HG03064 (cell line): ENCODE results near the gene TIAM2.

Experiments used
- ATAC-seq: cut with Tn5 transposase; IDR thresholded peaks from one replicate; pipeline ENCODE4 v1.9.1; 2021; ENCODE audit warnings: low read depth; ENCODE audit not compliant: unreplicated experiment

The TIAM2 gene

GRCh38 chr6:155054491-155055250 is 59.6 kb downstream of the TIAM2 start:
- no peak for ATAC-seq

GRCh38 chr6:155055729-155056128 is 60.6 kb downstream of the TIAM2 start:
- ATAC-seq = no peak

- ATAC-seq = no peak
These were observed 61.6 kb downstream of the TIAM2 start for GRCh38 chr6:155056756-155057155.

DNA sequence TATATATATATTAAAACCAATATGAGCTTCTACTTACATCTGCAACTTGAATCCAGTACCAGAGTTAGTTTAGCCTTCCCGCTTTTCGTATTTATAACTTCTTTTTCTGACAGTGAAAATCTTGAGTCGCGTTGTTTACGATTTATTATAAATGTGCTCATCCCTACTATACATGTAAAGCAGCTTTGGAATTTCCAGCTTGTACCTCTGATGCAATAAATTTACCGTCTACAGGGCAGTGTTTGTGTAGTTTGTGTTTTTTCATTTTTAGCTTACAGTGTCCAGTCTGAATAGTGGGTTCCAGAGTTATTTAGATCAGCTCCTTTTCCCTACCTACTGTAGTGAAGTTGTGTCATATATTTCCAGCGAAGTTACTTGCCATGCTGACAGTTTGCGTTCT is 66.3 kb downstream of the TIAM2 start:
- no peak for ATAC-seq

GRCh38 chr6:155062866-155063341 is 67.8 kb downstream of the TIAM2 start:
- ATAC-seq = no peak

DNA sequence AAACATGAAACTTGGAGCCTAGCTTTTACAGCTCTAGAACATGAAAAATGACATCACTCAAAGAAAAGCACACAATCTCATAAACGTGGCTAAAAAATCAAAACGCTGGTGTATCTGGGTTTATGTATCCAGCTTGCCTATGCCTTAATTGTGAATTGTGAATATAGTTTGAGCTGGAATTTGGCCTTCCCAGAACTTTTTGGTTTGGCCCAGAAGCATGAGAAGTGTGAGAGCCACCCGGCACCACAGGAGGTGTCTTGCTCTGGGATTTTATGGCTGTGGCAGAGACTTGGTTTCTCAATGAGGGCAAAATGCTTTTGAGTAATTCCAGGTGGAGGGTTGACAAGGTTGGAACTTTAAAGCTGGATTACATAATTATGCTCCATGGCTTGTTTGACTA is 69.2 kb downstream of the TIAM2 start:
- ATAC-seq = no peak

DNA sequence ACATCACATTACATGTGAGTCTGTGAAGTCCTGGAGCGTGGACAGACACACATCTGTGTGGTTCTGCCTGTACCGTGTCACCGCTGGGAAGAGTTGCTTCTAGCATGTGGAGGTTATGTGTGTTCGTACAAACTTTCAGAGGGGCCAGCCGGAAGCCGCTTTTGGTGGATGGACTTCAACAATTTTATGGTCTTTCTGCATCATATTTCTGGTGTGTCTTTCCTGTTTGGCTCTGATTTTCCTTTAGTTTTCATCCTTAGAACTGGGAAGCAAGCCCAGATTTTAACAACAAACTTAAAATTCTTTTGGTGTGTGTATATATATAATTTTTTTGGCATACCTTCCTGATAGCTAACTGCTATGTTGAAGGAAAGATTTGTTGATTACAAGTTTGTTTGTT is 71.2 kb downstream of the TIAM2 start:
- no peak for ATAC-seq

DNA sequence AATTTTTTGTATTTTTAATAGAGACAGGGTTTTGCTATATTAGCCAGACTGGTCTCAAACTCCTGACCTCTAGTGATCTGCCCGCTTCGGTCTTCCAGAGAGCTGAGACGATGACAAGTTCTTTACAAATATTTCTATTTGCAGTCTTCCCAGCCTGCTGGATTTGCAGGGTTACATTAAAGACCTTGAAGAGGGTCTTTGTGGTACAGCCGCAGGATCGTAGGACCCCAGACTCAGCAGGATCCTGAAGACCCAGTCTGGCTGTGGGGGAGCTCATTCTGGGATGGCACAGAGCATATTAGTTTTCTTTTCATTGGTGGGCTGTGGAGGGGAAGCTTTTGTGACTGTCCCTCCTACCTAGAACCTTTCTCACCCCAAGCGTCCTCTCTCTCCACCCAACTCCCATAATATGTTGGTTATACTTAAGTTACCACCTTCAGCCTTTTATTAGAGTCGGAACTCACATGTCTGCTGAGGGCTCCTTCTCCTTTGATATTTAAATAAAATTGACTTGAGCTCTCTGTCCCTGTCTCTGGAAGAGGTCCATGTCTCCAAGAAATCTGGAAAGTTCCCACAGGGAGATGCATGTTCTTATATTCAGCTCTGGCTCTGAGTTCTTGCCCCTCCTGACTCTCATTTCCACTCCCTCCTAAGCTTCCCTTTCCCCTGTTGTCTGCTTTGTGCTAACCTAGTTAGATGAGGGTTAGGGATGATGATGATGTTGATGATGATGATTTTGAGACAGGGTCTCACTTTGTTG is 72.0 kb downstream of the TIAM2 start:
- ATAC-seq = no peak

GRCh38 chr6:155067956-155068615 is 73.0 kb downstream of the TIAM2 start:
- no peak for ATAC-seq

DNA sequence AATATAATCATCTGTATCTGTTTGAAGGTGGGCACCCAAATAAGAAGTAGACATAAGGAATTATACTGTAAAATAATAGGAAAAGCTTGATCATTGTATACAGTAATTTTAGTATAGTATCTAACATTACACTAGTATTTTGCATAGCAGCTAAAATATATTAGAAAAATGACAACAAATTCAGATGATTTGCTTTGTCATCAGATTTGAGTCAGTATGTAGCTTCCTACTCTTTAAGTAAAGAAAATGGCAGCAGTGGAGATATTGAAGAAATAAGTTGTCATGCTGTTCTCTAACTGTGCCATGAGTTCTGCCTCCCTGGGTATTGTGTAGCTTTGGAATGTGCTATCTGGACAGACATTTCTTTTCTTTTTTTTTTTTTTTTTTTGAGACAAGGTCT is 74.4 kb downstream of the TIAM2 start:
- ATAC-seq = no peak

DNA sequence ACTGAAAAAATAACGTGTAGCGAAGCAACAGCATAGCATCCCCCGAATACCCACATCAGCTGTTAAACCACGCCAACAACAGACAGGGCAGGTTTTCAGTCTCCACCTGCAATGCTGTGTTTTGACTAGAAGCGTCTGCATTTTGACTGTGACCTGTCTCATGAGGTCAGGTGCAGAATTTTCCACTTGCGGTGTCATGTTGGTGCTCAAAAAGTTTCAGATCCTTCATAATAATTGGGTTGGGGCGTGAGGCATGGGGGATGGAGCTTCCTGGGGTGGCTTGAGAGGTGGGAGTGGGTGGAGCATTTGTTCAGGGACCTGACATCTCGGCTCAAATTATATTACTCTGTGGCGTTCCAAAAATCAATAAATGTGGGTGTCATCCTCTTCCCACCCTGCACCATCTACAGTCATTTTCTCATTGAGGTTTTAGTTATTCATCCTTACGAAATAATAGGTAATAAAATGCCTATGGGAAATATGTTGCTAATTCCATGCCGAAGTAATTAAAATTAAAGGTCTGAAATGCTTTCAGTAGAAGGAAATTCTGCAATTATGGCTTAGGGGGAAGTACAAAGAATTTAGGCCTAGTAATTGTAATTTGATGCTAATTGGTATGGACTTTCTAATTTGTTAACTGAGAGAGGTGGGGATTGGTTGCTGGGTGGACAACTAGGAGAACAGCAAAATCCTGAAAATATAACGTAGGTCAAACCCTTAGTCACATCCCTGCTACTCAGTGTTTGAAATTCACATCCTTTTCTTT is 81.0 kb downstream of the TIAM2 start:
- ATAC-seq = no peak

- no peak for ATAC-seq
These were observed 82.2 kb downstream of the TIAM2 start for GRCh38 chr6:155077331-155077730.

GRCh38 chr6:155077784-155078183 is 82.7 kb downstream of the TIAM2 start:
- ATAC-seq = no peak

DNA sequence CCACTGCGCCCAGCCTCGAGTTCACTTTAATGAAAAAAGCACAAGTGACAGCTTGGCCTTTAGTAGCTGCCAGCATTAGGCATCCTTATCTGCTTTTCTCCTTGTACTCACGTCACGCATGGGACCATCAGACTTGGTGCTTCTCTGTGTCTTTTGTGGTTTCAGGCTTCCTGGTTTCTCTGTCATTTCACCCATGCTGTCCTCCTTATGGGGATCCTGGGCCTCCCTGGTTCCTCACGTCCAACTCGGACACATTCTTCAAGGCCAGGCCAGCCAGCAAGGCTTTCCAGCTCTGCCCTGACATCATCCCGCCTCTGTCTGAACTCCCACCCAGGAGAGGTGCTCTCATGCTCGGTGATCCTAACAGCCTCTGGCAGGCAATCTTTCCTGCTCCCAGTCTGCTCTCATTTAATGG is 83.2 kb downstream of the TIAM2 start:
- ATAC-seq = no peak

DNA sequence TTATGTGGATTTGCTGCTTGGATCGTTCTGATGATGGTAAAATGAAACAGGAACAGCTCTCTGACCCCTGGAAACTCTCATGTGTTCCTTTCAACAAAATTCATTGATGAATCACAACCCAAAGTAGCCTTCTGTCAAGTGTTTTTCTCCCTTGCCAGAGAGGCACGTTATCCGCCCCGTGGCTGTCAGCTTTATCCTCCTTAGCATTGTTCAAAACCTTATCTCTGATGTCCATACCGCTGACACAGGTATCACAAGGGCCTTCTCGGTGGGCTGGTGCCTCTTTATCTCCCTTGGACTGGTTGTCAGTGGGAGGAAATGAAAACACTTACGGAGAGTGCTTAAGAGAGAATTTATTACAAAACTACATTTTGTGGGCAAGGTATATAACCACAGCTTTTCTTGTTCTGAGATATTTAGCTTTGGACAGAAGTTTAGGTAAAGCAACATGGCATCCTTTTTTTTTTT is 84.9 kb downstream of the TIAM2 start:
- peak; percentile 67 for ATAC-seq

DNA sequence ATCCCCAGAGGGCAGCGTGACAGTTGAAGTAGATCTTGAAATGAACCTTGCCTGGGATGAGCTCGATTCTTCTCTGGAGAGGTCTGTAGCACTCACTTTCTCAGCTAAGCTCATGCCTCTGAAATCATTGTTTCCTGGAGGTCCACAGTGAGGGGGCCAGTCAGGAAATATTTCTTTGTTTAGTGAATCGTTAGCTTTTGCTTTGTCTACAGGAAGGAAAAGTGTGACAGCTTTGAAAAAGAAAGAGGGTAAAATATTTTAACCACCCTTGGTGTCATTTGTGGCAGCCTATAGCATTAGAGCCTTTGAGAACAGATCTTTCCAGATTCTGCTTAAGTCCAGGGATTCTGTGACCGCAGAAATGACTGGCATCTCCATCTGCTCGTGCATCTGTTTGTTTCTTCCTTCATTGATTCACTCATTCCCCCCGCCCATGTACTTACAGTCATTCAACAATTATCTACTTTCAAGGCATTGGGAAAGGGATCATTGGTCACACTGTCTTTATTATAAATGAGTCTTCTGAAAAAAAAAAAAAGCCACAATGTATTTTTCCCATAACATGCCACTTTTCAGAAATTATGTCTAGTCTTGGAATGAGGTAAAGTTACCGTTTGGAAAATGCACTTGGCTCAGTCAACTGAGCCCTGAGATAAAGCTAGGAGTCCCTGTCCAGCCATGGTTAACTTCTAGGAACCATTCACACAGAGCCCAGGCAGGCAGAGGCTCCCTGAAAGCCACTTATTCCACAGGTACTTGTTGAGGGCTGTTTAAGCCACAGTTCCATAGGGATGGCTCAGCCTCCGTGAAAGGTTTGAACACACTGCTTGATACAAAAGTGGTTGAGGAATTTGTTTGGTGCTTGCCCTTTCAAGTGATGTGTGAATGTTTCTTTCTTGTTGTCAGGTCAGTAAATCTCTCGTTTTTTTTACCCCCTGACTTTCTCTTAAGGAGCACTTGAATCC is 86.0 kb downstream of the TIAM2 start:
- no peak for ATAC-seq

DNA sequence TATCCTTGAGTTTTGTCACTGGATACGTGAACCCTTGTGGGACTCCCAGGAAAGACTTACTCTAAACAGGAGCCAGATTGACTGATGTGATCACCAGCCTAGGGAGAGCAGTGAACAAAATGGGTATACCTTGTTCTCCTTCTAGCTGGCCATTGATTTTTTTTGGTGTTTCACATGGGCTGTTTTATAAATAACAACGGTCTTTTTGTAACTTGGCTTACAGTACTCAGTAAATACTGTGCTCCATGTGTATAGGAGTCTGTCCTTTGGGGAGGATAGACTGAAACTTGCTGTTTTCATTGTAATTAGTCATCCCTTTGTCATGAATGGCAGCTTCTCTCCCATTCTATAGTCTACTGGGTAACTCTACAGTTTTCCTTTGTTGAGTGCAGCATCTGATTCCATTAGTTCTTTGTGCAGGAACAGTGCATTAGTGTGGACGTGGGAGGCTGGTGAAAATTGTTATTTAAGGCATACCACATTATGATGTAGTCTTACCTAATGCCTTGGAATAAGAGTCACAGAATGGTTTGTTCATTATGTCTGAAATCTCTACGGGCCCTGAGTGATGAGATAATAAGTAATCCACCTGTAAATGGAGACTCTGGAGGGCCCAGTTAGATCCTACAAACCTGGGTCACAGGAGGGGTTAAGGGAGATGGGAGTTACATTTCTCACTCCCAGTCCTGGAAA is 89.5 kb downstream of the TIAM2 start:
- no peak for ATAC-seq

GRCh38 chr6:155085582-155086257 is 90.6 kb downstream of the TIAM2 start:
- ATAC-seq = no peak
